Stimulated activated naive CD4-positive, alpha-beta T cell treated with Interleukin-2 at 50 U/mL for 16 hours (primary cell): ENCODE results near the gene PCDHGC4.

Source experiments
- DNase-seq: peaks from one replicate; lab custom pipeline; 2025; lab: John Stamatoyannopoulos, UW

PCDHGC4 gene

GRCh38 chr5:141512390-141512910 is 27.6 kb downstream of the PCDHGC4 start:
- peak; percentile 81 for DNase-seq

GRCh38 chr5:141512911-141513626 is 28.2 kb downstream of the PCDHGC4 start:
- DNase-seq, result peak; percentile 38

DNA sequence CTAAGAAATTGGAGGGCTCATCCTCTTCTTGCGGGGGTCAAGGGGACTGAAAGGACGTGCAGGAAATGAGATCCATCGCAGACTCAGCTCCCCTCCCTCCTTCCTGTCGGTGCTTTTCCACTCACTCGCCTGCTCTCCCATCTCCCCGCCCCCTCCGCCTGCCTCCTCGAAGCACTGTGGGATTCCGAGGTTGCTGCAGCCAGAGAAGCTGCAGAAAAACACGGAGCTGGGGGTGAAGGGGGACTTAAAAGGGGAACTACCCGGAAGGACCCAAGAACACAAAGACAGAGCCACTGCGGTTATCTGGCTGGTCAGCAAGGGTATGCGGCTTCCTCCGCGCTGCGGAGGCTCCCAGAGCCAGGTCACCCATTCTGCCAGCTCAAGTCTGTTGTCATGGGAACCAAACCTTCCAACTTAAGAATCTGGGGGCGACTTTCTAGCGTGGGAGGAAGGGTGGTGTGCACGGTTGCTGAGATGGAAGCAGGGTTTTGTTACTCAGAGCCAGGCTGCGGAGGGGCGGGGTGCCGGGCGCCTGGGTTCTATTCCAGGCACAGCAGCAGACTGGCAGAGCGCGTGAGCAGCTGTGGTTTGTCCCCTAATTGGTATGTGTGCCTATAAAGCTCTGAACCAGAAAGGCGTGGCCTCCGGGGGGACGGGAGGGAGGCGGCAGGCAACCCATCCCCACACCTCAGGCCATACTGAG is 28.9 kb downstream of the PCDHGC4 start:
- DNase-seq, result peak; percentile 68

- DNase-seq, result no peak
Measured at GRCh38 chr5:141514330-141515133, 29.7 kb downstream of the PCDHGC4 start.

DNA sequence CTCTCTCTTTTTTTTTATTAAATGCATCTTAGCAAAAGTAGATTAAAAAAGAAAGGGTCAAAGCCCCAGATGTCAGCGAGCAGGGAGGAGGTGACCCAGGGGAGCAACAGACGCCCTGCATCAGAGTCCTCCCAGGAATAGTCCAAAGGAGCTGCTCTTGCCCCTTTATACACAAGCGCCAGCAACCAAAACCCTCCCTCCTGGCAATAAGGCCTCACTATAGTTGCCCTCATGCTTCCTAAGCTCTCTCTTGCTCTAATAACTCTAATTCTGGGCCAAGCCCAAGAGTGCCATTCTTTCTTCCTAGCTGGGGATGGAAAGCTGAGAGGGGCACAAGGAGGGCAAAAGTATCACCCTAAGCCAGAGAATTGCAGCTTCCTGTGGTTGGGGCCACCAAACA is 30.3 kb downstream of the PCDHGC4 start:
- DNase-seq, result no peak

DNA sequence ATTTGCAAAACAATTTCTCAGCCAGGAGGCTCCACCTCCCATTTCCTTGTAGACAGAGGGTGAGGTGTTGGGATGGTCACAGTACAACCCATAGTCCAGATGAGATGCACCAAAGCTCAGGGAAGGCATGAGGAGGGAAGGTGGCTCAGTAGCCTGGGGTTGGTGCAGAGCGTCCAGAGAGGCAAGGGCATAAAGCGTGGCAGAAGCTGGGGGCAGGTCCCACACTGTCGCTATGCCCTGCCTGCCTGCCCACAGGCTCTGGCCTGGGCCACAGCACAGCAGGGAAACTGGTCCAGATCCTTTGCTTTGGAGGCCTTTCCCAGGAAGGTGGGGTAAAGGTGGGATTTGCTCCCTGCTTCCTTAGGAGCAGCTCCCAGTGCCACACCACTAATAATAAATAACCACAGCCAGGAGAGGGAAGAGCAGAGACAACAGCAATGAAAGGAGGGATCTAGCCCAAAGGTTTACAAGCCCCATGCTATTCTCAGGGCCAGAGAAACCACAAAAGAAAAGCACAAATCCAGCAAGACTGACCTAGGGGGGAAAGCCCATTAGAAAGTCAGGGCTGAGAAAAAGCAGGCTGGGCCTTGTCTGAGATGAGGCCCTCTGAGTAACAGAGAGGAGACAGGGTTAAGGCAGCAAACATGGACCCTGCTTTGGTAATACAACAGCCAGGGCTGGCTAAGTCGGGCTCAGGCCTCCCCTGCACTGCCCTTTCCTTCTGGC is 31.3 kb downstream of the PCDHGC4 start:
- no peak for DNase-seq

DNA sequence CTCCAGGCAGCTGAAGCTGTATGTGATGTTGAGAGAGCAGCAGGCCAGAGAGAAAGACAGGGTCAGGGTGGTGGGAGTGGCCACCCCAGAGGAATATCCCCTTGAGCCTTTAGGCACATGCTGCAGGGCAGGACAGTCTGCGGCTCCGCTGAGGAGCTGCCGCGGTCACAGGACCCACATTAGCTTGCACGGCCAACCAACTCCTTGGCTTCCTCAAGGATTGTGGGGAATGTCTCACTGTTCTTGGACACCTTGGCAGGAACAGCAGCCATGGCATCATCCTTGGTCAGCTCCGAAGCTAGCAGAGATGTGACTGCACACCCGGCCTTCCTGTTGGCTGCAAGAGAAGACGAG is 31.8 kb downstream of the PCDHGC4 start:
- no peak for DNase-seq

GRCh38 chr5:141517312-141517711 is 32.5 kb downstream of the PCDHGC4 start:
- no peak for DNase-seq

GRCh38 chr5:141517880-141518617 is 33.2 kb downstream of the PCDHGC4 start:
- DNase-seq, result no peak

- DNase-seq, result no peak
Measured at GRCh38 chr5:141518618-141519015, 33.8 kb downstream of the PCDHGC4 start.

- DNase-seq, result no peak
Measured at GRCh38 chr5:141519605-141520565, 35.1 kb downstream of the PCDHGC4 start.

DNA sequence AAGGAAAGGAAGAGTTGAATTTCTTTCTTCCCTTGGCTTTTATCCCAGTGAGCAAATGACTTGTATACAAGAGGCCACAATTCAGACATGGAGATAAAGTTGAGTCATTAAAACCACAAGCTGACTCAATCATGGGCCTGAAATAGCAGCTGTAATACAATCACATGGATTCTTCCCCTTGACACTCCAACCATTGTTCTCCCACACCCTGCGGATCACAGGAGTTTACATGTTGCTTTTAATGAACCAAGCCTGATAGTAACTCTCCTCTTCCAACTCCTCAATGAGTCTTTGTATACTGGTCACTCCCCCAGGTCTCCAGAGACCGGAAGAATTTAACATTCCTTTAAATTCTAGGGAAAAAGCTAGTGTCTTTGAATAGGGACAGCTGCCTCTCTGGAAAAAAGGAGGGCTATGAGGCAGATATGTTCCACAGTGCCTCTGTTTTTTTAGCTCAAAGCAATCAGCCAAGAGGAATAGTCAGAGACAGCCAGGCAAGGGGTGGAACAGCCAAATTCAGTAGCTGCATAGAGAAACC is 36.5 kb downstream of the PCDHGC4 start:
- no peak for DNase-seq

DNA sequence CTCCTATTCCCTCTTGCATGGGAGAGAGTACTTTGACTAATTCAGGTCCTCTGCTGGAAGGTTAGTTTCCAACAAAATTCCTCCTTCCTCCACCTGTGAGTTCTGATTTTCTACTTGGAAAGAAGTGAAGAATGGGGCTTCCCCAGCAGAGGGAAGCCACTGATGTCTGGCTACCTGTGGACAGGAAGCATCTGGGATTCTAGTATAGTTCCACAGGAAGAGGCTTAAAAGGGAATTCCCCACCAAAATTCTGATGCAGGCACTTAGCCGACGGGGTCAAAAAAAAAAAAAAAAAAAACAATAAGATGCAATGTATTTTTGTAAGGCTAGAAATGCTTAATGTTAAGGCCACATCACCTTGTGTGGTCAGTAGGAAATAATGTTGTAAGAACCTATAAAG is 37.5 kb downstream of the PCDHGC4 start:
- DNase-seq, result no peak

DNA sequence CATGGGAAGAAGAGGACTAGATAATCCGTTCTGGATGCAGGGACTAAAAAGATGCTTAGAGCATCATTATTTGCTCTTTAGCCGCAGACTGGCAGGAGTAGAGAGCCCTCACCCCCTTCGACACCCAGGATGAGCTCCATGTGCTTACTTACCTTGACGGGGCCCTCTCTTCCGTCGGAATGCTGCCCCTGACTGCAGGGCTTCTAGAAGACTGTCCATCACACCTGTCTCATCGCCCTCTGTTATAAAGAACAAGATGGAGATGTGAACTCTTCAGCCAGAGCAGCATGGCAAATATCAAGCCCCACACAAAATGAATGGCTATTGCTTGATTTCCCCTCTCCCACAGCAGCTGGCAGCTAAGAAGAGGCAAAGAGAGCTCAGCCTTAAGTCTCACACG is 39.2 kb downstream of the PCDHGC4 start:
- DNase-seq, result no peak

GRCh38 chr5:141524604-141525597 is 40.1 kb downstream of the PCDHGC4 start:
- peak; percentile 10 for DNase-seq

DNA sequence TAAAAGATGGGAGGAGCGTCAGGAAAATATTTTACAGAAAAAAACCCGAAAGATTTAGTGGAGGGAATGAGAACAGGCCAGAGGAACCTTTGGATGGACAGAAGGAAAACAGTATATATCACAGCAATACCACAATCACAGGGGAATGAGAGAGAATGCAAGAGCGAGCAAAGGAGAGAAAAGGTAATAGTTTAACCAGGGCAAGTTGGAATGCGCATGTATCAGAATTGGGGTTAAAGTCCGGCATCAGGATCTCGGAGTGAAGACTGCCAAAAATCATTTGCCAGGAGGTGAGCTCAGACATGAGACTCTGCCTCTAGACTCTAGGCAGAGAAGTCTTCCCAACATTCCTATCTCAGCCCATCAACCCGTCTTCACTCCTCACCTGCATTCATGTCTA is 40.8 kb downstream of the PCDHGC4 start:
- DNase-seq, result no peak

DNA sequence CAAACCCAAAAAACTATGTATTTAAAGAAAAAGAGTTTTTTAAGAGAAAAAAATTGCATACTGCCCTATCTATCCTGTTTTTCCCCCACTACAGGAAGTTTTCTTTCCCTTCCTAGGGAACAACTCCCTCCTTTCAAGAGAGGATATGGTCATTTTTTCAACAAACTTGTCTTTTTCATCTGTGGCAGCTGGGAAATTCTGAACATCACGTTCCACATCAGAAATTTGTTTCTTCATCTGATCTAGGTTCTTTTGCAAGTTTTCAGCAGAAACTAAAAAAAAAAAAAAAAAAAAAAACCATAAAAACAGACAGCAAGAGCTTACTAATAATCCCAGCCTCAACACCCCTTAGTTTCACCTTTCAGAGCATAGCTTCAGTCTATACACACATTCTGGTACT is 42.6 kb downstream of the PCDHGC4 start:
- DNase-seq, result no peak

DNA sequence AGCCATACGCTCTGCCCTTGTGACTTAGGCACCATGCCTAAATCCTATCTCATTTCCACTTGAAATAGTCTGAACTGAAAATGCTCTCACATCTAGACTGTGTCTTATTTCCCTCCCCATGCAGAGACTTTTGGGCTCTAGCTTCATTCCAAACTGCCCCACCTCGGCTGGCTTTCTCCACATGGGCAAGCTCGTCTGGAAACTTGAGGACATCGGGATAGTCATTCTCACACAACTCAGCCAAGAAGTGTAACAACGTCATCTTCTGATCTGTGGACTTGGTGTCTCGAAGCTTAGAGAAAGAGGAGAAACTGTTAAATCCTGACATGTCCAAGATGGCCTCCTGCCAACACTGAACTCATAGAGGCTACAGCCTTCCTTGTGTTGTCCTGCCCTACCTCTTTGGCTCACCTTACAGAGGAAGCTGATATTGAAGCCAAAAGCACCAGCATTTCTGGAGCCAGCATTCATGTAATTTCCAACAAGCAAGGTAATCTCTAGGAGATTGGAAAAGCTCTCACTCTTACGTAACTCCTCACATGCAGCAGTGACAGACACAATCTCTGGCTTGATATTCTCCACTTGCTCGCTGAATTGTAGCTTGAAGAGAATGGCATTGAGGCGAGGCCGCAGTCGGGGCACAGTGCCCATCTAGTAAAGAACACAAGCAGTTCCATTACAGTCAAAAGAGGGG is 43.6 kb downstream of the PCDHGC4 start:
- DNase-seq, result no peak
